CD4-positive, alpha-beta T cell treated with Interleukin-2 at 100 ng/mL for 4 hours (primary cell): ENCODE measurements around the gene TP53INP2.
"Not testable (repeated sequence)": the region's sequence is repeated elsewhere in the genome, so short reads cannot be mapped to it uniquely, and the experiment has no call there.

Source experiments
- DNase-seq: peaks from one replicate; pipeline ENCODE4 v3.0.0-alpha.2; 2020; ENCODE audit warnings: low spot score

Gene TP53INP2, protein sequence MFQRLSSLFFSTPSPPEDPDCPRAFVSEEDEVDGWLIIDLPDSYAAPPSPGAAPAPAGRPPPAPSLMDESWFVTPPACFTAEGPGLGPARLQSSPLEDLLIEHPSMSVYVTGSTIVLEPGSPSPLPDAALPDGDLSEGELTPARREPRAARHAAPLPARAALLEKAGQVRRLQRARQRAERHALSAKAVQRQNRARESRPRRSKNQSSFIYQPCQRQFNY

GRCh38 chr20:34704177-34705007 is at the start of gene TP53INP2:
Gene TP53INP2 (plus strand): TSS chr20:34704344. CDS start chr20:34708740, 4,396 bp downstream.
- DNase-seq = peak; percentile 84

DNA sequence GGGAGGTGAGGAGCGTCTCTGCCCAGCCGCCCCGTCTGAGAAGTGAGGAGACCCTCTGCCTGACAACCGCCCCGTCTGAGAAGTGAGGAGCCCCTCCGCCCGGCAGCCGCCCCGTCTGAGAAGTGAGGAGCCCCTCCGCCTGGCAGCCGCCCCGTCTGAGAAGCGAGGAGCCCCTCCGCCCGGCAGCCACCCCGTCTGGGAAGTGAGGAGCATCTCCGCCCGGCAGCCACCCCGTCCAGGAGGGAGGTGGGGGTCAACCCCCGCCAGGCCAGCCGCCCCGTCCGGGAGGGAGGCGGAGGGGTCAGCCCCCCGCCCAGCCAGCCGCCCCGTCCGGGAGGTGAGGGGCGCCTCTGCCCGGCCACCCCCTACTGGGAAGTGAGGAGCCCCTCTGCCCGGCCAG is 45.5 kb upstream of the TP53INP2 start:
- not testable (repeated sequence) for DNase-seq

DNA sequence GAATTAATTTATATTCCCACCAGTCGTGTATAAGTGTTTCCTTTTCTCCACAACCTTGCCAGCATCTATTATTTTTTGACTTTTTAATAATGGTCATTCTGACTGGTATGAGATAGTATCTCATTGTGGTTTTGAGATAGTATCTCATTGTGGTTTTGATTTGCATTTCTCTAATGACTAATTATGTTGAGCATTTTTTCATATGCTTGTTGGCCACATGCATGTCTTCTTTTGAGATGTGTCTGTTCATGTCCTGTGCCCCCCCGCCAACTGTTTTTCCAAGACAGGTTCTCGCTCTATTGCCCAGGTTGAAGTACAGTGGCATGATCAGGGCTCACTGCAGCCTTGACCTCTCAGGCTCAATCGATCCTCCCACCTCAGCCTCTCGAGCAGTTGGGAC is 42.3 kb upstream of the TP53INP2 start:
- DNase-seq = not testable (repeated sequence)

DNA sequence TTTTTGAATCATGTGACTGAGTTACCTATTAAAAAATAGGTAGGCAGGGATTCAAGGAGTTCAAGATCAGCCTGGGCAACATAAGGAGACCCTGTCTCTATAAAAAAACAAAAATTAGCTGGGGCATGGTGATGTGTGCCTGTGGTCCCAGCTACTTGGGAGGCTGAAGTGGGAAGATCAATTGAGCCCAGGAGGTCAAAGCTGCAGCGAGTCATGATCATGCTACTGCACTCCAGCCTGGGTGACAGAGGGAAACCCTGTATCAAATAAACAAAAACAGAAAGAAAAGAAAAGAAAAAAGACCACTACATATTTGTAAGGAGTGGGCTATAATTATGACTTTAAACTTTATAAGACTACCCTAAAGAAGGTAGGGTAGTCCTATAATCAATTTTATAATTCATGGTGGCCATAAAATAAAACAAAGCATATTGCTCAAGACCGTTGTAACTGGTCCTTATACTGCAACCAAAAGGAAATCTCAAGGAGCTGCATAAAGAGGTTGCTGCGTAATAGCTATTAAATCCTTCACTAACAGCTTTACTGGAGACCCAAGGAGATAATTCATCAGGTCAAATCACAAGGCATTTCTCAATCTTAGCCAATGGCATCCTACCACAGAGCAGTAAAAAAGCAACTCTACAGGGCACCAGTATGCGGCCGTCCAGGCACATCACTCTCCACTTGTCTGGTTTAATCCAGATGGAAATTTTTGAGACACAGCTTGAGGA is 40.8 kb upstream of the TP53INP2 start:
- no peak for DNase-seq

DNA sequence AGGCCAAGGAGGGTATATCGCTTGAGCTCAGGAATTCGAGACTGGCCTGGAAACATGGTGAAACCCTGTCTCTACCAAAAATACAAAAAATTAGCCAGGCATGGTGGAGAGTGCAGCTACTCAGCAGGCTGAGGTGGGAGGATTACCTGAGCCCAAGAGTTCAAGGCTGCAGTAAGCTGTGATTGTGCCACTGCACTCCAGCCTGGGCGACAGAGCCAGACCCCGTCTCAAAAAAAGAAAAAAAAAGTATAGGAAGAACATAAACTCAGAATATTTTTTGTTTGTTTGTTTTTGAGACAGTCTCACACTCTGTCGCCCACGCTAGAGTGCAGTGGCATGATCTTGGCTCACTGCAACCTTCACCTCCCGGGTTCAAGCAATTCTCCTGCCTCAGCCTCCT is 39.4 kb upstream of the TP53INP2 start:
- DNase-seq = not testable (repeated sequence)

DNA sequence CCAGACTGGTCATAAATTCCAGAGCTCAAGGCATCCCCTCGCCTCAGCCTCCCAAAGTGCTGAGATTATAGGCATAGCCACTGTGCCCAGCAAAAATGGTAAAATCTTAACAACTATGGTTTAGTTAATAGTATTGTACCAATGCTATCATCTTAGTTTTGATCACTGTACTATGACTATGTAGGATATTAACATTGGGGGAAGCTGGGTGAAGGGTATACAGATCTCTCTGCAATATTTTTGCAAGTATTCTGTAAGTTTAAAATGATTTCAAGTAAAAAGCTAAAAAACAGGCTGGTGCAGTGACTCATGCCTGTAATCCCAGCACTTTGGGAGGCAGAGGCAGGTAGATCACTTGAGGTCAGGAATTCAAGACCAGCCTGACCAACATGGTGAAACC is 35.0 kb upstream of the TP53INP2 start:
- no peak for DNase-seq

- no peak for DNase-seq
These were observed 30.7 kb upstream of the TP53INP2 start for GRCh38 chr20:34673412-34673811.

DNA sequence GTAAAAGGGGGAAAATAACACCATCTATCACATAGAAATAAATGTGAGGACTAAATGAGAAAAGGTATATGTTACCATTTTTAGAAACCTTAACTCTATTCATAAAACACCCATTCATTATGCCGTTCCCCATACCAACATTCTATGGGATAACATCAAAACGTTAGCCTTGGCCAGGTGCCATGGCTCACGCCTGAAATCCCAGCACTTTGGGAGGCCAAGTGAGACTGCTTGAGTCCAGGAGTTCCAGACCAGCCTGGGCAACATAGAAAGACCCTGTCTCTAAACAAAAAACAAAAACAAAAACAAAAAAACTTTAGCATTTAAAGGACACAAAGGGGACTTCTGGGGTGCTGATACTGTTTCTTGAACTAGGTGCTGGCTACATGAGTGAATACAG is 28.6 kb upstream of the TP53INP2 start:
- no peak for DNase-seq

GRCh38 chr20:34675993-34676641 is 28.0 kb upstream of the TP53INP2 start:
- DNase-seq = no peak

GRCh38 chr20:34676642-34677373 is 27.3 kb upstream of the TP53INP2 start, which contains the start of gene PIGU:
Gene PIGU (minus strand): TSS chr20:34677092. CDS start chr20:34677085, 7 bp downstream.
- peak; percentile 95 for DNase-seq

DNA sequence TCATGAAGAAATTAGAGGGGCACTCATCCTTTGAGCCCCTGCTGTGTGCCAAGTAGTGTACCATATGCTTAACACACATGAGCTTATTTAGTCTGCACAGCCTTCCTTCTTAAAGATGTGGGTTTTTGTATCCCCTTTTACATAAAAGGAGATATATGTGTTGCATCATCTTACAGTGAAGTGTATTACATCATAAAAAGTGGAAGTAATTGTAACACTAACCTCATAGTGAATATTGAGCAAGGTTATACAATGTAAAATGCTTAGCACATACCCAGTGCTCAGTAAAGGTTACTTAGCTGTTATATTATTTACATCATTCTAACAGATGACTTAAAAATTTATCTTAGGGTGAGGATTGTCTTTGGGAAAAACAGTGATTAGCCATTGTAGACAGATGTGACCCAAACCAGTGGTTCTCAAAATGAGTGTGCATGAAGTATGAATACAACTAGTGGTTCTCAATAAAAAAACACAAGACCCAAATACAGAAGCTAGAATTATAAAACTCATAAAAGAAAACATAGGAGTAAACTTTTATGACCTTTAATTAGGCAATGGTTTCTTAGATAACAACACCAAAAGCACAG is 23.5 kb upstream of the TP53INP2 start:
- DNase-seq = no peak

DNA sequence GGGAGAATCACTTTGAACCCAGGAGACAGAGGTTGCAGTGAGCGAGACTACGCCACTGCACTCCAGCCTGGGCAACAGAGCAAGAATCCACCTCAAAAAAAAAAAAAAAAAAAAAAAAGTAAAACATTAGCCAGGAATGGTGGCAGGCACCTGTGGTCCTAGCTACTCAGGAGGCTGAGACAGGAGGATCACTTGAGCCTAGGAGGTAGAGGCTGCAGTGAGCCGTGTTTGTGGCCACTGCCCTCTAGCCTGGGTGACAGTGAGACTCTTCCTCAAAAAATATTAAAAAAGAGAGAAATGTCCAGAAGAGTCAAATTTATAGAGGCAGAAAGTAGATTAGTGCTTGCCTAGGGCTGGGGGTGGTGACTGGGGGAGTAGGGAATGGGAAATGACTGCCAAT is 20.5 kb upstream of the TP53INP2 start:
- no peak for DNase-seq

- DNase-seq = no peak
These were observed 14.7 kb upstream of the TP53INP2 start for GRCh38 chr20:34689486-34689885.

DNA sequence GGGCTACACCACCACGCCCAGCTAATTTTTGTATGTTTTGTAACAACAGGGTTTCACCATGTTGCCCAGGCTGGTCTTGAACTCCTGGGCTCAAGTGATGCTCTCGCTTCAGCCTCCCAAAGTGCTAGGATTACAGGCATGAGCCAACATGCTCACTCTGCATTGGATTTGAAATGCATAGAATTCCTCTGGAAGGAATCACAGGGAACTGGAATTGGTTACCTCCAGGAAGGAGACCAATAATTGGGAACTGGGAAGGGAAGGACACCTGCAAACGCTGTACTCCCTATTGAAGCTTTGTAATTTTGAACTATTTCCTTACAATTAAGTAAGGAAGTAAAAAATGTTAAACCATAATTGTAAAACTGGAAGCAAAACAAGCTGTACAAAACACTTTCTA is 12.3 kb upstream of the TP53INP2 start:
- no peak for DNase-seq

DNA sequence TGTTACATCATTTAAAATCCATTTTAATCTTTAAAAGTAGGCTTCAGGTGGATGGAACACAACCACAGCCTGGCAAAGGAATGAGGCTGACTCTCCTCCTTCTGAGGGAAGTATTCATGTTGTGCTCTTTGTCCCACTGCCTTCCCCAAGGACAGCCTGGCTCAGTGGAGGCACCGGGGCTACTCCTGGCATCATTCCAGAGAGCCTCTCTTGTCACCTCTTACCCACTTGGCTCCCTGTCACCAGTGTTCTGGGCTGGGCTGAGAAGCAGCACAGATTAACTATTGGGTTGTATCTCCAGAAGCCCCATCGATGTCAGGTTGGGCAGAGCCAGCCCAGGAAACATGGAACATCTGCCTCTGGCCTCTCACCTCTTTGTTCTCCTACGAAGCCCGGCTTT is 10.7 kb upstream of the TP53INP2 start:
- DNase-seq = no peak

GRCh38 chr20:34701405-34702085 is 2.6 kb upstream of the TP53INP2 start:
- DNase-seq = no peak

GRCh38 chr20:34703061-34703423 is 1.1 kb upstream of the TP53INP2 start:
- no peak for DNase-seq

- no peak for DNase-seq
These were observed 544 bp upstream of the TP53INP2 start for GRCh38 chr20:34703424-34704176.

- no peak for DNase-seq
These were observed 858 bp downstream of the TP53INP2 start for GRCh38 chr20:34705008-34705396.
